HEK293T (cell line): ENCODE data around the gene RGMB.

Source experiments
- CTCF ChIA-PET: fragments of 350-600 bp; formaldehyde crosslinking; extraction: SDS; loops from one replicate; lab custom pipeline; 2021; ENCODE audit warnings: antibody characterized with exemption, inconsistent platforms; lab: Yijun Ruan, JAX
- POLR2A ChIA-PET: fragments of 350-600 bp; formaldehyde crosslinking; extraction: SDS; loops from one replicate; lab custom pipeline; 2020; ENCODE audit warnings: antibody characterized with exemption, inconsistent platforms; lab: Yijun Ruan, JAX
- DNase-seq: peaks from one replicate; pipeline ENCODE4 v3.0.0; 2012; ENCODE audit warnings: mixed read lengths; ENCODE audit errors: extremely low spot score
- ARNT ChIP-seq: fragments of 450-650 bp; IDR thresholded peaks from 2 replicates; pipeline ENCODE4 v1.6.1; 2017; ENCODE audit warnings: mild to moderate bottlenecking
- BHLHE40 ChIP-seq: fragments of 450-650 bp; IDR thresholded peaks from 2 replicates; pipeline ENCODE4 v1.6.1; 2016; ENCODE audit warnings: mild to moderate bottlenecking, moderate library complexity, borderline replicate concordance
- CTBP1 ChIP-seq: fragments of 450-650 bp; IDR thresholded peaks from 2 replicates; pipeline ENCODE4 v1.6.1; 2016; ENCODE audit warnings: borderline replicate concordance
- ELF4 ChIP-seq: fragments of 450-650 bp; IDR thresholded peaks from 2 replicates; pipeline ENCODE4 v1.6.1; 2017; ENCODE audit warnings: antibody characterized with exemption
- FOXA1 ChIP-seq: fragments of 450-650 bp; IDR thresholded peaks from 2 replicates; pipeline ENCODE4 v1.6.1; 2016; ENCODE audit warnings: mild to moderate bottlenecking
- FOXK2 ChIP-seq: fragments of 450-650 bp; IDR thresholded peaks from 2 replicates; pipeline ENCODE4 v1.6.1; 2016; ENCODE audit warnings: mild to moderate bottlenecking
- FOXM1 ChIP-seq: fragments of 450-650 bp; IDR thresholded peaks from 2 replicates; pipeline ENCODE4 v1.6.1; 2017; ENCODE audit warnings: mild to moderate bottlenecking, borderline replicate concordance
- HDGF ChIP-seq: fragments of 450-650 bp; IDR thresholded peaks from 2 replicates; pipeline ENCODE4 v1.6.1; 2017; ENCODE audit warnings: antibody characterized with exemption, borderline replicate concordance
- L3MBTL2 ChIP-seq: fragments of 450-650 bp; conservative IDR thresholded peaks from 2 replicates; pipeline ENCODE4 v1.6.1; 2016; ENCODE audit warnings: mild to moderate bottlenecking
- LEF1 ChIP-seq: fragments of 450-650 bp; IDR thresholded peaks from 2 replicates; pipeline ENCODE4 v1.6.1; 2017; ENCODE audit warnings: mild to moderate bottlenecking, borderline replicate concordance
- NFRKB ChIP-seq: fragments of 450-650 bp; IDR thresholded peaks from 2 replicates; pipeline ENCODE4 v1.6.1; 2016; ENCODE audit warnings: mild to moderate bottlenecking, moderate library complexity
- SP1 ChIP-seq: fragments of 450-650 bp; IDR thresholded peaks from 2 replicates; pipeline ENCODE4 v1.6.1; 2017
- SUZ12 ChIP-seq: fragments of 450-650 bp; IDR thresholded peaks from 2 replicates; pipeline ENCODE4 v1.6.1; 2016; ENCODE audit warnings: mild to moderate bottlenecking
- TARDBP ChIP-seq: fragments of 450-650 bp; IDR thresholded peaks from 2 replicates; pipeline ENCODE4 v1.6.1; 2016
- ZNF384 ChIP-seq: fragments of 450-650 bp; IDR thresholded peaks from 2 replicates; pipeline ENCODE4 v1.6.1; 2016
- TF ChIP-seq, protein P1 (sequence below): fragments of 450-650 bp; IDR thresholded peaks from 2 replicates; pipeline ENCODE4 v1.6.1; 2016

Gene RGMB

DNA sequence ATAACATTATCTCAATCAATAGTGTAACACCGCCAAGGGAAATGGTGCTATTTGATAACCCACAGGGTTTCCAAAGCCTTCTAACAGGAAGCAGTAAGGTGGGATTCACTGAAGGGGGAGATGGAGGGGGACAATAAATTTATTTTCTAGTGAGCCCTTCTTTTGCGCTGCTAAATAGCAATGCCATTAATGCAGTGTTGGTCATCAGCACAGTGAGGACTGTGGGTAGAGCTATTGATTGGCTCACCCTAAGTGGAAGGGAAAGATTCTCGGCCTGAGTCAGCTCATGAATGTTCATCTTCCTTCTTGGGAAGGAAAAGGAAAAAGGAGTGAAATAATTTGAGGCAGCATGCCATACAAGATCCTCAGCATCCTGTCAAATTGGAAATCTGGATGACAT is 25.4 kb downstream of the RGMB start:
- DNase-seq: no peak
- ChIA-PET POLR2A (no interaction called here), CTCF (interaction anchor here (0.6 kb wide), 1 partner anchor 1763 kb away, joined by 3 read pairs; no protein-coding TSS in a partner anchor)
- TF ChIP-seq CTBP1 (no peak), FOXM1 (no peak), ZNF384 (no peak), SUZ12 (no peak), SP1 (no peak), ARNT (no peak), BHLHE40 (no peak), NFRKB (no peak), TARDBP (no peak), FOXA1 (no peak), HDGF (no peak), LEF1 (no peak), L3MBTL2 (no peak), ELF4 (no peak), FOXK2 (no peak)
- TF ChIP-seq, protein P1, sequence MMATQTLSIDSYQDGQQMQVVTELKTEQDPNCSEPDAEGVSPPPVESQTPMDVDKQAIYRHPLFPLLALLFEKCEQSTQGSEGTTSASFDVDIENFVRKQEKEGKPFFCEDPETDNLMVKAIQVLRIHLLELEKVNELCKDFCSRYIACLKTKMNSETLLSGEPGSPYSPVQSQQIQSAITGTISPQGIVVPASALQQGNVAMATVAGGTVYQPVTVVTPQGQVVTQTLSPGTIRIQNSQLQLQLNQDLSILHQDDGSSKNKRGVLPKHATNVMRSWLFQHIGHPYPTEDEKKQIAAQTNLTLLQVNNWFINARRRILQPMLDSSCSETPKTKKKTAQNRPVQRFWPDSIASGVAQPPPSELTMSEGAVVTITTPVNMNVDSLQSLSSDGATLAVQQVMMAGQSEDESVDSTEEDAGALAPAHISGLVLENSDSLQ: no peak

DNA sequence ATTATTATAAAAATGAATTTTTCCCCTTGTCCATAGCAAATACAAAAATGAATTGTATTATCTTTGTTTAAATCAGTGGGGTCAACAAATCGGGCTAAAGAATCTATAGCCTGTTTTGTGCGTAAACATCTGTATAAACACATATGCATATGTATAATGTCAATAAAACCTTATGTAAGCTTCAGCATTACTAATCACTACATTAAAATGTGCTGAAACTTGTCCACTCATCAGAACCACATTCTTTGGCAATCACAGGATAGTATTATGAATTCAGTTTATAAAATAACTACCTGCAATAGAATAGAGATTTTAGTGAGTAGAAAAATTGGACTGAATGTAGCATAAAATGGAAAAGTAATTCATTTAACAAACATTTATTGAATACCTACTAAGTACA is 30.6 kb downstream of the RGMB start:
- TF ChIP-seq BHLHE40: no peak
- no peak for TF ChIP-seq FOXM1
- no peak for TF ChIP-seq NFRKB
- TF ChIP-seq CTBP1: no peak
- TF ChIP-seq TARDBP: no peak
- TF ChIP-seq LEF1: no peak
- no peak for TF ChIP-seq SP1
- no peak for TF ChIP-seq HDGF
- no peak for DNase-seq
- CTCF ChIA-PET: no interaction called here
- POLR2A ChIA-PET: no interaction called here

GRCh38 chr5:98805070-98805469 is 31.6 kb downstream of the RGMB start:
- ChIA-PET POLR2A (no interaction called here), CTCF (no interaction called here)
- TF ChIP-seq FOXA1 (no peak), TARDBP (no peak), BHLHE40 (no peak), FOXM1 (no peak), LEF1 (no peak), ZNF384 (no peak), NFRKB (no peak), FOXK2 (no peak), ARNT (no peak)

GRCh38 chr5:98807806-98808205 is 34.3 kb downstream of the RGMB start:
- CTCF ChIA-PET: no interaction called here
- no peak for TF ChIP-seq NFRKB
- TF ChIP-seq FOXM1: no peak
- no peak for TF ChIP-seq FOXK2
- TF ChIP-seq SUZ12: no peak
- no peak for TF ChIP-seq HDGF
- TF ChIP-seq CTBP1: no peak
- TF ChIP-seq ARNT: no peak
- TF ChIP-seq, protein P1: no peak
- no peak for TF ChIP-seq L3MBTL2
- no peak for TF ChIP-seq SP1
- TF ChIP-seq TARDBP: no peak
- no peak for TF ChIP-seq FOXA1
- TF ChIP-seq ELF4: no peak
- no peak for TF ChIP-seq LEF1
- no peak for TF ChIP-seq ZNF384
- POLR2A ChIA-PET: no interaction called here
- no peak for DNase-seq

More at GRCh38 chr5:98805070-98805469, 31.6 kb downstream of the RGMB start:
- no peak for DNase-seq

DNA sequence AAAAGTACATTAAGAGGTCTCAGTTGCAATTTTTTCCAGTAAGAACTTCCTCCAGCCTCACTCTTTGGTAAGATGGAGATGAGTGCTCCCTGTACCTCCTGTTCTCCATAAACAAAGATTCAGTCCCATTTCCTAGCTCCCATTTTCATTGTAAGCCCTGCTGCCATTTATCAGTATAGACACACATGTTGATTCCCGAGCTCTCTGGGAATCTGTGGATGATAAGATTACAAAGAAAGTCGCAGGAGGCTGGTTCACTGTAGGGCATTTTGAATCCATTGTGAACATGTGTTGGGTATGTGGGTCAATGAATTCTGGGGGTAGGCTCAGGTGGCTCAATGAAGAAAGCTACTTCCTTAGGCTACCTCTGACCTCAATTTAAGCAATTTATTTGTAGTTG is 36.7 kb downstream of the RGMB start:
- TF ChIP-seq SUZ12: no peak
- no peak for TF ChIP-seq NFRKB
- TF ChIP-seq ELF4: no peak
- no peak for TF ChIP-seq CTBP1
- TF ChIP-seq LEF1: no peak
- no peak for TF ChIP-seq ZNF384
- no peak for TF ChIP-seq L3MBTL2
- TF ChIP-seq FOXM1: no peak
- DNase-seq: no peak
- POLR2A ChIA-PET: no interaction called here
- CTCF ChIA-PET: interaction anchor here (1.3 kb wide), 1 partner anchor 14 kb away, joined by 3 read pairs; no protein-coding TSS in a partner anchor

GRCh38 chr5:98813755-98814154 is 40.3 kb downstream of the RGMB start:
- TF ChIP-seq TARDBP: no peak
- no peak for TF ChIP-seq FOXK2
- CTCF ChIA-PET: interaction anchor here (0.8 kb wide), 1 partner anchor 45 kb away, joined by 3 read pairs; no protein-coding TSS in a partner anchor
- POLR2A ChIA-PET: no interaction called here
- DNase-seq: no peak

DNA sequence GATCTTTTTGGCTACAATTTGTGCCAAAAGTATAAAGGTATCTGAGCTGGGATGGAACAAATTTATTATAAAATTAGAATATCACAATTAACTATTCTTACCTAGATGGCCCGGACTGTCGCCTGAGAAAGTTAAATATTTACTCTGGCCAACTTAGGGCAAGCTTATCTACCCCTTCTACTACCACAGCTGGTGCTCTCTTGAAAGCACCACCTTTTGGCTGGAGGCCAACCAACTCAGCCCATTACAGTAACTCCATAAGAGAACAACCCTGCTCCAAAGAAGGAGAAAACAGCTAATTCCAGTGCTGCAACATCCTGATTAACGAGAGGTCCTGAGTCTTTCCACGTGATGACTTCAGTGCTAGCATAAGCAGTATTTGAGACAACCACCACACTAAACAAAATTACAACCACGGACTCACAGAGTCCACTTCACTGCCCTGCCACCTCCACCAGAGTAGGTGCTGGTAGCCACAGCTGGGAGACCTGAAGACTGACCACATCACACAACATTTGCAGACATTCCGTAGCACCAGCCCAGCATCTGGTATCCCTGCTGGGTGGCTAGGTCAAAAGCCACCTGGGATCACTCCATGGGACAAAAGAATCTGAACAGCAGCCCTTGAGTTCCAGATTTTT is 43.2 kb downstream of the RGMB start:
- POLR2A ChIA-PET: no interaction called here
- DNase-seq: no peak
- no peak for TF ChIP-seq ZNF384
- TF ChIP-seq HDGF: no peak
- no peak for TF ChIP-seq ARNT
- no peak for TF ChIP-seq L3MBTL2
- CTCF ChIA-PET: interaction anchor here (0.6 kb wide), 1 partner anchor 836 kb away, joined by 3 read pairs; no protein-coding TSS in a partner anchor
